Neural crest cell (in vitro differentiated cells): ENCODE data around the gene RNPEP. TPM values are rescaled to one million over a fixed set of nuclear protein-coding genes. Genes with fewer than 3 reads are reported as not detected.

Source experiments
- DNase-seq: peaks from one replicate; pipeline ENCODE4 v3.0.0; 2021; ENCODE audit warnings: low read depth, mixed read lengths, low spot score
- H3K27ac Mint-ChIP-seq: one replicate; pipeline ENCODE4 v1.8.0; 2021; ENCODE audit warnings: mild to moderate bottlenecking, mixed read lengths; ENCODE audit not compliant: unreplicated experiment
- H3K27me3 Mint-ChIP-seq: 2 replicates; pipeline ENCODE4 v1.8.0; 2021; ENCODE audit warnings: low read depth, mild to moderate bottlenecking, mixed read lengths
- H3K36me3 Mint-ChIP-seq: 2 replicates; pipeline ENCODE4 v1.8.0; 2021; ENCODE audit warnings: low read depth, mild to moderate bottlenecking, mixed read lengths
- H3K4me1 Mint-ChIP-seq: 2 replicates; pipeline ENCODE4 v1.8.0; 2021; ENCODE audit warnings: mixed read lengths
- H3K4me3 Mint-ChIP-seq: one replicate; pipeline ENCODE4 v1.8.0; 2021; ENCODE audit warnings: mild to moderate bottlenecking, mixed read lengths
- H3K9me3 Mint-ChIP-seq: 2 replicates; pipeline ENCODE4 v1.8.0; 2021; ENCODE audit warnings: mixed read lengths
- CTCF ChIP-seq: fragments of 200-600 bp; sonication (generic); conservative IDR thresholded peaks from 2 replicates; pipeline ENCODE4 v1.5.0; 2021; ENCODE audit warnings: antibody characterized with exemption, mild to moderate bottlenecking
- total RNA-seq: library from RNA; stranded (reverse); gene quantifications from 2 replicates; pipeline ENCODE4 v1.2.1, GENCODE V29; 2021

Gene RNPEP
- total RNA-seq, 1 donor from 2014 or later, result 47.7 TPM

GRCh38 chr1:201990427-201990826 is 8.0 kb downstream of the RNPEP start:
- H3K4me1 Mint-ChIP-seq, result peaks cover 4% of the 10 kb centered on the region
- no peaks in the 10 kb centered on the region for H3K27me3 Mint-ChIP-seq
- no peak for DNase-seq
- no peak for TF ChIP-seq CTCF
- H3K27ac Mint-ChIP-seq, result no peak overlapping the region
- no peak overlapping the region for H3K4me3 Mint-ChIP-seq
- H3K9me3 Mint-ChIP-seq, result no peaks in the 10 kb centered on the region
- H3K36me3 Mint-ChIP-seq, result peaks cover 18% of the 10 kb centered on the region

GRCh38 chr1:201999625-202000238 is 17.3 kb downstream of the RNPEP start:
- Mint-ChIP-seq H3K9me3 (no peaks in the 10 kb centered on the region), H3K36me3 (peaks cover 13% of the 10 kb centered on the region), H3K4me3 (no peak overlapping the region), H3K27me3 (no peaks in the 10 kb centered on the region), H3K27ac (no peak overlapping the region), H3K4me1 (peaks cover 5% of the 10 kb centered on the region)
- DNase-seq, result peak; percentile 35
- peak; percentile 84 for TF ChIP-seq CTCF

- peak overlapping the region; percentile 6 for H3K27ac Mint-ChIP-seq
- H3K36me3 Mint-ChIP-seq, result peaks cover 4% of the 10 kb centered on the region
- DNase-seq, result no peak
- H3K4me1 Mint-ChIP-seq, result peaks cover 5% of the 10 kb centered on the region
- H3K27me3 Mint-ChIP-seq, result no peaks in the 10 kb centered on the region
- no peaks in the 10 kb centered on the region for H3K9me3 Mint-ChIP-seq
- H3K4me3 Mint-ChIP-seq, result no peak overlapping the region
- TF ChIP-seq CTCF, result no peak
Observed at GRCh38 chr1:202002507-202002906, 20.1 kb downstream of the RNPEP start.

GRCh38 chr1:202004711-202005110 is 22.3 kb downstream of the RNPEP start:
- H3K36me3 Mint-ChIP-seq, result peaks cover 3% of the 10 kb centered on the region
- no peak overlapping the region for H3K27ac Mint-ChIP-seq
- H3K4me1 Mint-ChIP-seq, result peaks cover 9% of the 10 kb centered on the region
- peaks cover 2% of the 10 kb centered on the region for H3K27me3 Mint-ChIP-seq
- H3K4me3 Mint-ChIP-seq, result no peak overlapping the region
- no peak for DNase-seq
- H3K9me3 Mint-ChIP-seq, result no peaks in the 10 kb centered on the region
- no peak for TF ChIP-seq CTCF

- Mint-ChIP-seq H3K27ac (no peak overlapping the region), H3K4me1 (peaks cover 18% of the 10 kb centered on the region), H3K9me3 (no peaks in the 10 kb centered on the region), H3K36me3 (peaks cover 2% of the 10 kb centered on the region), H3K27me3 (peaks cover 2% of the 10 kb centered on the region), H3K4me3 (no peak overlapping the region)
- TF ChIP-seq CTCF, result peak; percentile 61
- no peak for DNase-seq
Observed at GRCh38 chr1:202005958-202006357, 23.5 kb downstream of the RNPEP start.
